HG02678 (cell line): ENCODE data around the gene CXCL8.

ENCODE experiments used
- ATAC-seq: cut with Tn5 transposase; IDR thresholded peaks from one replicate; pipeline ENCODE4 v1.9.1; 2021; ENCODE audit warnings: mild to moderate bottlenecking, moderate library complexity; ENCODE audit not compliant: unreplicated experiment

CXCL8 gene

GRCh38 chr4:73718375-73719373 lies 21.7 kb upstream of the CXCL8 start:
- ATAC-seq = peak; percentile 90

- ATAC-seq = no peak
Observed at GRCh38 chr4:73721435-73721834, 18.9 kb upstream of the CXCL8 start.

GRCh38 chr4:73721909-73722308 lies 18.5 kb upstream of the CXCL8 start:
- no peak for ATAC-seq

- no peak for ATAC-seq
Observed at GRCh38 chr4:73723023-73723422, 17.3 kb upstream of the CXCL8 start.

GRCh38 chr4:73723928-73724327 lies 16.4 kb upstream of the CXCL8 start:
- ATAC-seq = no peak

GRCh38 chr4:73725510-73725909 lies 14.9 kb upstream of the CXCL8 start:
- no peak for ATAC-seq

GRCh38 chr4:73725985-73726384 lies 14.4 kb upstream of the CXCL8 start:
- ATAC-seq = no peak

GRCh38 chr4:73727685-73728084 lies 12.7 kb upstream of the CXCL8 start:
- ATAC-seq = peak; percentile 53

GRCh38 chr4:73728091-73728741 lies 12.2 kb upstream of the CXCL8 start:
- ATAC-seq = no peak

GRCh38 chr4:73729534-73730165 lies 10.7 kb upstream of the CXCL8 start:
- ATAC-seq = peak; percentile 63

- ATAC-seq = no peak
Observed at GRCh38 chr4:73730292-73730691, 10.1 kb upstream of the CXCL8 start.

- ATAC-seq = no peak
Observed at GRCh38 chr4:73730867-73731266, 9.5 kb upstream of the CXCL8 start.

GRCh38 chr4:73731968-73732610 lies 8.3 kb upstream of the CXCL8 start:
- ATAC-seq = no peak

- no peak for ATAC-seq
Observed at GRCh38 chr4:73732759-73733431, 7.5 kb upstream of the CXCL8 start.

GRCh38 chr4:73734530-73735001 lies 5.8 kb upstream of the CXCL8 start:
- ATAC-seq = no peak

GRCh38 chr4:73735231-73735630 lies 5.1 kb upstream of the CXCL8 start:
- peak; percentile 78 for ATAC-seq

GRCh38 chr4:73741031-73741749 lies 821 bp downstream of the CXCL8 start:
- ATAC-seq = no peak

GRCh38 chr4:73741750-73742489 lies 1.6 kb downstream of the CXCL8 start:
- no peak for ATAC-seq
